ENCODE measurements around the gene ZDHHC4.
A peak's percentile ranks its signal among the peaks of the same experiment; 100 is the strongest.

Gene ZDHHC4

GRCh38 chr7:6590645-6591110, 13.4 kb downstream of the ZDHHC4 start:
- peak overlapping the region; percentile 84 for H3K4me3 ChIP-seq (replicated peaks; ENCODE audit: low read depth, low read length)
- DNase-seq (ENCODE audit: extremely low read depth, low read depth), result no peak

GRCh38 chr7:6600093-6600492, 22.8 kb downstream of the ZDHHC4 start:
- no peak for TF ChIP-seq CTCF (IDR thresholded peaks at IDR 0.05; ENCODE audit: low read depth, low read length, missing control alignments)
- DNase-seq (ENCODE audit: extremely low read depth, low read depth), result no peak
- H3K4me3 ChIP-seq (replicated peaks; ENCODE audit: low read depth, low read length), result no peak overlapping the region

More at GRCh38 chr7:6590645-6591110, 13.4 kb downstream of the ZDHHC4 start:
- no peak for TF ChIP-seq CTCF (IDR thresholded peaks at IDR 0.05; ENCODE audit: low read depth, low read length, missing control alignments)

DNA sequence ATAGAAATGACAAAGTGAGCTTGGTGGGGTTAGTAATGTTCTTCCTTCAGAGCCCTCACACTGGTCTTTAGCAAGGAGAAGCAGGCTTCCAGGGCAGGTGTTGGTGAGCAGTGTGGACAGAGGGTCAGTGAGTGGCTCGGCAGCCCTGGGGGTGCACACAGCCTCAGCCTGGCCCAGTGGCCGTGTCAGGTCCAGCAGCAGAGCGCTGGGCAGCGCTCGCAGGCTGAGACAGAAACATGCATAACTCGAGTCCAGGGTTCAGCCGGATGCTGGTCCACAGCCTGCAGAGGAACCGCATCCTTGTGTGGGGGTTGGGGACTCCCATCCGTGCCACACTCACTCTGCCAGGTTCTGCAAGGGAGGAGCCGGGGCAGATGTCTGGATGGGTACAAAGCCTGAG, 27.2 kb downstream of the ZDHHC4 start:
- DNase-seq (ENCODE audit: extremely low read depth, low read depth), result no peak
- H3K4me3 ChIP-seq (replicated peaks; ENCODE audit: low read depth, low read length), result no peak overlapping the region
- TF ChIP-seq CTCF (IDR thresholded peaks at IDR 0.05; ENCODE audit: low read depth, low read length, missing control alignments), result no peak

DNA sequence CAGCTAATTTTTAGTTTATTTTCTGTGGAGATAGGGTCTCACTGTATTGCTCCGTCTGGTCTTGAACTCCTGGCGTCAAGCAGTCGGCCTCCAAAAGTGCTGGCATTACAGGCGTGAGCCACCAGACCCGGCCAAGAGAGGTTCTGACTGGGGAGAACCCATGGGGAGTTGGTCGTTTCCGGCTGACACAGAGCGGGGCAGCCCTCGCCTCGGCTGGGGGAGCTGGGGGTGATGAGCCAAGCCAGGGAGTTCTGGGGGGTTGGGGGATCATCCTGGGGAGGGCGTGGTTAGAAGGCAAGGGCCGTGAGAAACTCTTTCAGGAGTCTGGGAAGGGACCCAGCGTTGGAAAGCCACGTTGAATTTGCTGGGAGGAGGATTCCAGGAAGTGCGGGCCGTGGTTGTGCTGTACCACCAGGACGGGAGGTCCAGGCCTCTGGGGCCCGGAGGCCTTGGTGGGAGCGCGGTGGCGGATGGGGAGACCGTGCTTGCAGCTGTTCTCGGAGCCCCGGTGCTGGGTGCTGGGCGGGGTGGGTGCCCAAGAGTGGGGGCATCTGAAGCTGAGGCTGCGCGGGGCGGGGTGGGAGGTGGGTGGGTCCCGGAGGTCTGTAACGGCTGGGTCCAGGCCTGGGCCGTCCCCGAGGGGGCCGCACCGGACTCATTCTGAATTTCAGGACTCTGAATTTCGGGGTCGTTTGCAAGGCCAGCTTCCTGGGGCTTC, 29.8 kb downstream of the ZDHHC4 start:
- no peak overlapping the region for H3K4me3 ChIP-seq (replicated peaks; ENCODE audit: low read depth, low read length)
- no peak for DNase-seq (ENCODE audit: extremely low read depth, low read depth)
- no peak for TF ChIP-seq CTCF (IDR thresholded peaks at IDR 0.05; ENCODE audit: low read depth, low read length, missing control alignments)

DNA sequence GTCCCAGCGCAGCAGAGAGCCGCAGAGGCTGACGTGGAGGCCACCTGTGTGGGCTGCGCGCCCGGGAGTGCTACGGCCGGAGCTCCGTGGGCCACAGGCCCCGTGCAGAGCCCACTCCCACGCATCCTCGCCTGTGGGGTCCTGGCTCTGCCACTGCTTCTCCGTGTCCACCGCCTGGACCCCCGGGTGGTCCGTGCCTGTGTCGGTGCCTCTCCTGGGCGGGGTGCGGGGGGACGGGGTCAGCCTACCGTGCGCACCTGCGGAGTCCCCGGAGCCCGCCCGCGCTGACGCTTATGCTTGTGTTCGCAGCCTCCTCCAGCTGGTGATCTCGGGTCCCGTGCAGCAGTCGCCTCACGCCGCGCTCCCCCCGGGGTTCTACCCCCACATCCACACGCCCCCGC, 30.4 kb downstream of the ZDHHC4 start:
- H3K4me3 ChIP-seq (replicated peaks; ENCODE audit: low read depth, low read length), result no peak overlapping the region
- DNase-seq (ENCODE audit: extremely low read depth, low read depth), result no peak
- TF ChIP-seq CTCF (IDR thresholded peaks at IDR 0.05; ENCODE audit: low read depth, low read length, missing control alignments), result no peak

GRCh38 chr7:6608081-6608480, 30.8 kb downstream of the ZDHHC4 start:
- DNase-seq (ENCODE audit: extremely low read depth, low read depth), result no peak
- no peak for TF ChIP-seq CTCF (IDR thresholded peaks at IDR 0.05; ENCODE audit: low read depth, low read length, missing control alignments)
- no peak overlapping the region for H3K4me3 ChIP-seq (replicated peaks; ENCODE audit: low read depth, low read length)

GRCh38 chr7:6608794-6609193, 31.5 kb downstream of the ZDHHC4 start:
- H3K4me3 ChIP-seq (replicated peaks; ENCODE audit: low read depth, low read length), result no peak overlapping the region
- no peak for DNase-seq (ENCODE audit: extremely low read depth, low read depth)
- no peak for TF ChIP-seq CTCF (IDR thresholded peaks at IDR 0.05; ENCODE audit: low read depth, low read length, missing control alignments)
